SK-N-SH treated with all-trans-retinoic acid at 6 μM for 48 hours (cell line): ENCODE data around the gene ANKRD2.

Source experiments
- ARNTL ChIP-seq: fragments of 450-650 bp; formaldehyde crosslinking; IDR thresholded peaks from 2 replicates; pipeline ENCODE4 v1.5.0; 2020; ENCODE audit warnings: low read depth, mild to moderate bottlenecking, moderate library complexity, borderline replicate concordance
- CSDC2 ChIP-seq: fragments of 250-450 bp; sonication (Bioruptor Pico); IDR thresholded peaks from 2 replicates; pipeline ENCODE4 v1.5.0; 2020; ENCODE audit warnings: mild to moderate bottlenecking, moderate library complexity
- PPARA ChIP-seq: fragments of 250-450 bp; sonication (Bioruptor Pico); IDR thresholded peaks from 2 replicates; pipeline ENCODE4 v1.5.0; 2020; ENCODE audit warnings: mild to moderate bottlenecking, borderline replicate concordance
- ZNF565 ChIP-seq: fragments of 450-650 bp; formaldehyde crosslinking; conservative IDR thresholded peaks from 2 replicates; pipeline ENCODE4 v1.5.0; 2020; ENCODE audit warnings: low read depth, mild to moderate bottlenecking, moderate library complexity
- ZNF8 ChIP-seq: fragments of 450-650 bp; formaldehyde crosslinking; IDR thresholded peaks from 2 replicates; pipeline ENCODE4 v1.5.0; 2020; ENCODE audit warnings: mild to moderate bottlenecking, moderate library complexity
- TF ChIP-seq, protein P1 (sequence below): fragments of 250-450 bp; sonication (Bioruptor Pico); IDR thresholded peaks from 2 replicates; pipeline ENCODE4 v1.8.0; 2021; ENCODE audit warnings: low read depth, mild to moderate bottlenecking, moderate library complexity, borderline replicate concordance

DNA sequence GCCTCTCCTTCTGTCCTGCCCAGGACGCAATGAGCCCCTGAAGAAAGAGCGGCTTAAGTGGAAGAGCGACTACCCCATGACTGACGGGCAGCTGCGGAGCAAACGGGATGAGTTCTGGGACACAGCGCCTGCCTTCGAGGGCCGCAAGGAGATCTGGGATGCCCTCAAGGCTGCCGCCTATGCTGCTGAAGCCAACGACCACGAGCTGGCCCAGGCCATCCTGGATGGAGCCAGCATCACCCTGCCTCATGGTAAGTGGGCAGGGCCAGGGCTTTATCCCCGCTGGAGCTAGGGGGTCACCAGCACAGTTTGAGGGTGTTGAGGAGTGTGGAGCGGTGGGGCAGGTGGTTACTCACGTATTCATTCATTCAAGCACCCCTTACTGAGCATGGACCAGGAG lies 4.7 kb upstream of the ANKRD2 start:
- no peak for TF ChIP-seq PPARA
- TF ChIP-seq ARNTL: no peak
- TF ChIP-seq ZNF565 (CRISPR knock-in tag): no peak
- no peak for TF ChIP-seq CSDC2 (CRISPR knock-in tag)
- TF ChIP-seq ZNF8: no peak
- TF ChIP-seq, protein P1, sequence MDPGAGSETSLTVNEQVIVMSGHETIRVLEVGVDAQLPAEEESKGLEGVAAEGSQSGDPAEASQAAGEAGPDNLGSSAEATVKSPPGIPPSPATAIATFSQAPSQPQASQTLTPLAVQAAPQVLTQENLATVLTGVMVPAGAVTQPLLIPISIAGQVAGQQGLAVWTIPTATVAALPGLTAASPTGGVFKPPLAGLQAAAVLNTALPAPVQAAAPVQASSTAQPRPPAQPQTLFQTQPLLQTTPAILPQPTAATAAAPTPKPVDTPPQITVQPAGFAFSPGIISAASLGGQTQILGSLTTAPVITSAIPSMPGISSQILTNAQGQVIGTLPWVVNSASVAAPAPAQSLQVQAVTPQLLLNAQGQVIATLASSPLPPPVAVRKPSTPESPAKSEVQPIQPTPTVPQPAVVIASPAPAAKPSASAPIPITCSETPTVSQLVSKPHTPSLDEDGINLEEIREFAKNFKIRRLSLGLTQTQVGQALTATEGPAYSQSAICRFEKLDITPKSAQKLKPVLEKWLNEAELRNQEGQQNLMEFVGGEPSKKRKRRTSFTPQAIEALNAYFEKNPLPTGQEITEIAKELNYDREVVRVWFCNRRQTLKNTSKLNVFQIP: no peak
